Lung (tissue), 12 donors: ENCODE results near the gene GNG8. TPM values are rescaled to one million over a fixed set of nuclear protein-coding genes. Genes with fewer than 3 reads are reported as not detected.
A peak's percentile ranks its signal among the peaks of the same experiment; 100 is the strongest.

Experiments
- ATAC-seq: fragments of 200-7000 bp; cut with Tn5 transposase; one replicate; pipeline ENCODE4 v1.9.1; 2020; ENCODE audit warnings: moderate number of reproducible peaks; ENCODE audit not compliant: insufficient read depth, low FRiP score
- DNase-seq, 3 donors: peaks; one replicate each; pipeline ENCODE4 v3.0.0-alpha.2; 2013 to 2017
- H3K27ac ChIP-seq, 2 donors: one replicate each; pipeline ENCODE4 v1.5.1; 2013; ENCODE audit warnings: mild to moderate bottlenecking in 2 of 2, moderate library complexity in 2 of 2, control low read depth in 1 of 2, inconsistent platforms in 1 of 2, low read depth in 1 of 2, low read length in 1 of 2
- H3K27me3 ChIP-seq, 3 donors: one replicate each; pipeline ENCODE4 v1.5.1; 2013; ENCODE audit warnings: low read length in 2 of 3; ENCODE audit not compliant: control insufficient read depth in 3 of 3, insufficient read depth in 3 of 3
- H3K36me3 ChIP-seq, 4 donors: one replicate each; pipeline ENCODE4 v1.5.1; 2013; ENCODE audit warnings: low read length in 4 of 4, mild to moderate bottlenecking in 1 of 4, moderate library complexity in 1 of 4; ENCODE audit not compliant: control insufficient read depth in 4 of 4, insufficient read depth in 4 of 4
- H3K4me1 ChIP-seq, 5 donors: one replicate each; pipeline ENCODE4 v1.5.1; 2013; ENCODE audit warnings: low read length in 5 of 5, mild to moderate bottlenecking in 2 of 5, moderate library complexity in 1 of 5; ENCODE audit not compliant: control insufficient read depth in 5 of 5, insufficient read depth in 5 of 5
- H3K4me3 ChIP-seq: one replicate; pipeline ENCODE4 v1.5.1; 2013; ENCODE audit warnings: mild to moderate bottlenecking, control low read depth, moderate library complexity
- H3K9ac ChIP-seq, 2 donors: one replicate each; pipeline ENCODE4 v1.5.1; 2013; ENCODE audit warnings: low read length in 2 of 2, control low read depth in 1 of 2; ENCODE audit not compliant: insufficient read depth in 1 of 2
- H3K9me3 ChIP-seq, 4 donors: one replicate each; pipeline ENCODE4 v1.5.1; 2013; ENCODE audit warnings: low read length in 3 of 4, mild to moderate bottlenecking in 1 of 4, moderate library complexity in 1 of 4; ENCODE audit not compliant: control insufficient read depth in 4 of 4, insufficient read depth in 3 of 4
- CTCF ChIP-seq: IDR thresholded peaks from 2 replicates; pipeline ENCODE4 v1.5.1; 2012; ENCODE audit warnings: mild to moderate bottlenecking; ENCODE audit errors: control extremely low read depth, extremely low read depth
- WGBS, 2 donors: extraction: QIAGEN DNeasy Blood & Tissue Kit; methylation state at CpG; one replicate each; pipeline ENCODE4 v1.1.7; 2013; 5-methylcytosine and 5-hydroxymethylcytosine counted together
- polyA plus RNA-seq, 2 donors: library from polyadenylated mRNA; stranded (reverse); fragments of 200-250 nt; gene quantifications; one replicate each; pipeline ENCODE4 v1.2.1, GENCODE V29; 2013
- total RNA-seq, 2 donors: library from RNA; depleted of rRNA in 1 of 2; stranded (reverse); fragments of >200 nt in 1 of 2; gene quantifications; one replicate each; pipeline ENCODE4 v1.2.1, GENCODE V29; 2014 to 2021
- donor health status: control.
- donor health status: control.
- donor health status: Bipolar disorder and iron deficiency.
- donor health status: healthy.
- donor health status: DM: yes; HTN: yes; CAD: no.

Gene GNG8
- total and polyA plus RNA-seq, 4 donors: not detected

DNA sequence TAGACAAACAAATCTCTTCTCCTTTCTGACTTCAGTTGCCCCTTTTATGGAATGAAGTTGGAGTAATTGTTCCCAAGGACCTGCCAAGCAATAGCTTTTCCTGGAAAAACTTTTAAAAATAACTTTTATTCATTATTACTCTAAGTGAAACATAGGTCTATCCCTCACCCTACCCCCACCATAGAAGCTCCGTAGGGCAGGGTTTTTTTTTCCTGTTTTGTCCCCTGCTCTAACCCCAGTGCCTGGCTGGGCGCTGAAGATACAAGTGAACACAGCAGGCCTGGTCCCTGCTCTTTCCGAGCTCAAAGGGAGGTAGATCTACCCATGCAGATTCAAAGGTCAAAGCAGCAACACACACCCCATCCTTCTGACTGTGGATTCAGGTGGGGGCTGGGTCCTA is 8.7 kb upstream of the GNG8 start:
- no peak for DNase-seq
- TF ChIP-seq CTCF: no peak
- Histone ChIP-seq H3K4me1 (peaks cover 0 to 17% (median 4%) of the 10 kb centered on the region in 5 donors), H3K9ac (no peak overlapping the region), H3K4me3 (no peak overlapping the region), H3K9me3 (peaks cover 0 to 12% (median 1%) of the 10 kb centered on the region in 4 donors), H3K27ac (no peak overlapping the region), H3K36me3 (peaks cover 0 to 12% (median 7%) of the 10 kb centered on the region in 4 donors), H3K27me3 (peaks cover 0 to 22% (median 3%) of the 10 kb centered on the region in 3 donors)
- 51 to 72% methylated on average over 3 of the region's 3 CpGs for WGBS, 2 donors
- no peak for ATAC-seq

DNA sequence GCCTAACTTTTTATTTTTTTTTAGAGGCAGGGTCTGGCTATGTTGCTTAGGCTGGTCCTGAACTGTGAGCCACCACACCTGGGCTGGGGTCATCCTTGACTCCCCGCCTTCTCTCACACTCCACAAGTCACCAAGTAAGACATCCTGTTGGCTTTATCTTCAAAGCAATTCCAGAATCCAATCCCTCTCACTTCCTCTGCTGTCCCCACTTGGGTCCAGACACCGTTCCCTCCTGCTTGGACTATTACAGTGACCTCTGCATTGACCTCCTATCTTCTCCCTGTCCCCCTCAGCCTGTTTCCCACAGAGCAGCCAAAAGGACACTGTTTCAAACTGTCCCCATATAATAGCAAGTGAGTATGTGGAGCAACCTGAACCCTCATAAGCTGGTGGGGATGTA is 4.7 kb upstream of the GNG8 start:
- Histone ChIP-seq H3K27ac (no peak overlapping the region), H3K4me1 (peaks cover 0 to 41% (median 8%) of the 10 kb centered on the region in 5 donors), H3K27me3 (peaks cover 0 to 27% (median 7%) of the 10 kb centered on the region in 3 donors), H3K4me3 (no peak overlapping the region), H3K9ac (peak overlapping the region in 1 of 2 donors; percentile 58), H3K36me3 (no peaks in the 10 kb centered on the region), H3K9me3 (no peaks in the 10 kb centered on the region)
- ATAC-seq (no peak), DNase-seq (peak in 1 of 3 donors; percentile 70)
- WGBS, 2 donors: 63 to 77% methylated on average over 2 of the region's 2 CpGs
- no peak for TF ChIP-seq CTCF

DNA sequence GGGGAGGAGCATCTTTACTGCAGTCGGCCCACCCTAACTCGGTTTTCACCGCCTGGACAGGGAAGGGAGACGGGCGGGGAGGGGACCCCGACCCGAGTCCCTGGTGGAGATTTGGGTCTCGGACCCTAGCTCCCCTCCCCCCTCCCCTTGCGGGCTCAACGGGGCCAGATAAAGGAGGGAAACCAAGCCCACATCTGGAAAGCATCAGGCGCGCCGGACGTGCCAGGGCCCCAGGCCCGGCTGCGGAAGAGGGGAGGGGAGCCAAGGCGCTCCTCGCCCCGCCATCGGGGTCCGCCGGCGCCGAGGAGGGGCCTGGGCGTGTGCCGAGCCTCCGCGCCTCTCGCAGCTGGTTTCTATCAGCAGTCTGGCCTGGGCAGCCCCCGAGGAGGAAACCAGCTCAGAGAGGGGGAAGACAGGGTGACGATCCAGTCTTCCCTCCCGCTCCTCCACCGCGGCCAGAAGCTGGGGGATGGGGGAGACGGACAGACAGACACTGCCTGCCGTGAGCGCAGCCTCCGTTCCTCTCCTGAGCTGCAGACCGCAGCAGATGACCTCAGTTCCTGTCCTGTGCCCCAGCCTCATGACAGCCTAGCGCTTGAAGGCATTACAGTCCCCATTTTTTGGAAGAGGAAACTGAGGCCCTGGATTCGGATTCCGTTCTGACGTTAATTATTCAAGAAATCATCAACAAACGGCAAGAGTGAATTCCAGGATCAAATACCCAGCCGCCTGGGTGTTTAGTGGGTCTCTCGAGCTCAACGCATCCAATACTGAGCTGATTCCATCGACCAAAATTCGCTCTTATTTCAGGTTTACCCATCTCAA is 3.6 kb upstream of the GNG8 start:
- H3K4me3 ChIP-seq: no peak overlapping the region

More for the DNA sequence above, 3.6 kb upstream of the GNG8 start:
- 7 to 8% methylated on average over 30 to 49 of the region's 49 CpGs for WGBS, 2 donors
- Histone ChIP-seq H3K9me3 (no peaks in the 10 kb centered on the region), H3K9ac (peak overlapping the region in 1 of 2 donors; percentile 79), H3K27ac (peak overlapping the region in 1 of 2 donors; percentile 44), H3K27me3 (peaks cover 0 to 29% (median 7%) of the 10 kb centered on the region in 3 donors), H3K4me1 (peaks cover 0 to 42% (median 13%) of the 10 kb centered on the region in 5 donors), H3K36me3 (no peaks in the 10 kb centered on the region)
- ATAC-seq (no peak), DNase-seq (peak; percentile 98 to 99 (median 99))
- TF ChIP-seq CTCF: no peak
